NCI-H460 (cell line): Measurements from ENCODE around the gene LTBP1. TPM values are rescaled to one million over a fixed set of nuclear protein-coding genes. Genes with fewer than 3 reads are reported as not detected.

ENCODE experiments used
- DNase-seq: peaks from one replicate; pipeline ENCODE4 v3.0.0-alpha.2; 2016; ENCODE audit warnings: low read depth; ENCODE audit errors: extremely low read depth
- total RNA-seq: library from RNA; depleted of rRNA; stranded (reverse); fragments of >200 nt; shearing (Covaris generic); gene quantifications from 2 replicates; pipeline ENCODE4 v1.2.3, GENCODE V29; 2014

LTBP1 gene
- total RNA-seq, 1 experiment from 2014 or later = 1.2 TPM

DNA sequence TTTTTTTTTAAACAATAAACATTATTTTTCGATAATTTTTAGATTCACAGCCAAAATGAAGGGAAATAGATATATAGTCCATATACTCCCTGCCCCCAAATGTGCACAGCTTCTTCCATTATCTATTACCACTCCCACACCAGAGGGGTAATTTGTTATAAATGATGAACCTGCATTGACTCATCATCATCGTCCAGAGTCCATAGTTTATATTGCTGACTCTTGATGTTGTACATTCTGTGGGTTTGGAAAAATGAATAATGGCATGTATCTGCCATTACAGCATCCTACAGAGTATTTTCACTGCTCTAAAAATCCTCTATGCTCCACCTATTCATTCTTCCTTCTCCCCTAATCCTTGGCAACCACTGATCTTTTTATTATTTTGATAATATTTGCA, 121.5 kb downstream of the LTBP1 start:
- no peak for DNase-seq

DNA sequence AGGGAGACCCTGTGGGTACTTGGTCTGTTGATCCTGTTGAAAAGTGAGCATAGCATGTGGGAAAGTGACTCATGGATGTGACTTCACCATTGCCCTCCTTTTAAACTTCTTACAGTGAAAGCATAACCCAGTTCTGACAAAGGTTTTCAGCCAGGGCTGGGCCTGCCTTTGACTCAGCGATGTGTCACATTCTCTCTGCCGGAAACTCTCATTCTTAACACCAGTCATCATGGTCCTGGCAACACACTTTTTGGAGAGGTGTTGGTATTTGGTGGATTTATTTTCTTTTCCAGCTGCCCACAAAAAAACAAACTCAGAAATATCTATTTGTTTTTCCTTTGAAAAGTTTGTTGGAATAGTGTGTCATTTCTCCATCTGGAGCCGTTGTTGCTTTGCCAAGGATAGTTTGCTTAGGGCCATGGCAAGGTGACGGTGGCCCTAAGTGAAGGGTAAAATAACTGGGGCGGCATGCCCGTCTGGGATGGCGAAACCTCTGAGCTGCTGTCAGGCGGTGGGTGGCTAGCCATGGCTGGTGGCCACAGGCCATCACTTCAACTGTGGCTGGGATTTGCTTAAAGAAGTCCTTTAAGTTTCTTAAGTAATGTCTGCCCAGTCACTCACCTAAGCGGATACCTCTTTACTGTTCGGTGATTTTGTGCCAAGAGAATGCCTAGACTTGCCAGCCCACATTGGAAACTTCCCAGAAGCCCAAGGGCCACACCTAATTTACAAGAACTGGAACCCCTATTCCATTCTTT, 123.3 kb downstream of the LTBP1 start:
- peak; percentile 90 for DNase-seq

DNA sequence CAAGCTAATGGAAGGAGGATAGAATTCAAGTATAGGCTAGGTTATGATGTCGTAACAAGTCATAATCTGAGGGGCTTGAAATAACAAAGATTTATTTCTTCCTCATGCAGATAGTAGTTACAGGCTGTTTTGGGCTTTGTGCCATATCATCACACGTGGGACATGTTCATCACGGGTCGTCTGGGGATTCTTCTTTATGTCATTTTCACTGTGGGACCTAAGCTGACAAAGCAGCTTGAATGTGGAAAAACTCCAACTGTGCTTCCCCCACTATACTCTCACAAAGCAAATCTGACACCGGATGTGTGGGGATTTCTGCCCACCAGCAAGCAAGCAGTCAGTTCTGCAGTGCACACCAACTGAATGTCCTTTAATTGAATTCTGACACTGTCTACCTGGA, 124.8 kb downstream of the LTBP1 start:
- DNase-seq = no peak

DNA sequence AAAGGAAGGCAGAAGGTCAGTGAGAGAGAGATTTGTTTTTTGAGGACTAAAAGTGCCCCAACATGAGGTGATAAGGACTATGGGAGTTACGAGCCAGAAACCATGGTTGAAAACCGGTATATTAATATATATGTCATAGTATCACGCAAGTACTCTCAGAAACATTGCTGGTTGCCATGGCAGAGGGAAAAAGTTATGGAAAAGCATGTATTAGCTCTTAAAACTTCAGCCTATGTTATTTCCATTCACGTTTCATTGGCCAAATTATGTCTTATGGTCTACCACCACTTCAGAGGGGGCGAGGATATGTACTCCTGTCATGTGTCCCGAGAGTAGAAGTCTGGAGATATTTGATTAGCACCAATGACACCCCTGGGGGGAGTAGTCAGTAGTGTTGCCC, 125.9 kb downstream of the LTBP1 start:
- no peak for DNase-seq

DNA sequence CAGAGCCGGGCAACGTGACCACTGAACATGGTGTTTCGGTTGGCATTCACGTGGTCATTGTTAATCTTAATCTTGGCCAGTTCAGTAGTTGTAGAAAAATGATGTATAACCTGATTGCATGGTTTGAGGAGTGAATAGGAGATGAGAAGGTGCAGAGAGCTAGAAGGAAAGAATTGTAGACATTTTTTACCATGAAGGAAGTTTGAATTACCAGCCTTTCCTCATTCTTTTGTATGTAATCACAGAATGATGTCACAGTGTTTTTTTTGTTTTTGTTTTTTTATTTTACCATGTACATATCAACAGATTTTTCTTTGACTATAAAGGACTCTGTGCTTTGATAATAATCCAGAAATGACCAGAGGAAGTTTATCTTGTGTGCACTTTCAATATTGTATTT, 126.3 kb downstream of the LTBP1 start:
- no peak for DNase-seq

DNA sequence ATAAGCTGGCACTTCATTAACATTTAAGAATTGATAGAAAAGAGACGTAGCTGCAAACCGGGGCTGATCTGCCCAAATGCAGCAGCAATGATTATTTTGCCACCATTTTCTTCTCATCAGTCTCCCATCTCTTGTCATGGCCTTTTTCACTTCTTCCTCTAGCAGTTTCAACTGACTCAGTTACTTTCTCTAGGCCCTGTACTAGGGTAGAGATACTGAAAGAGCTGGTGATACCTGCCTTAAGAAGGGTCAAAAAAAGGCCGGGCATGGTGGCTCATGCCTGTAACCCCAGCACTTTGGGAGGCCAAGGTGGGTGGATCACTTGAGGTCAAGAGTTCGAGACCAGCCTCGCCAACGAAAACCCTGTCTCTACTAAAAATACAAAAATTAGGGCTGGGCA, 127.4 kb downstream of the LTBP1 start:
- no peak for DNase-seq

DNA sequence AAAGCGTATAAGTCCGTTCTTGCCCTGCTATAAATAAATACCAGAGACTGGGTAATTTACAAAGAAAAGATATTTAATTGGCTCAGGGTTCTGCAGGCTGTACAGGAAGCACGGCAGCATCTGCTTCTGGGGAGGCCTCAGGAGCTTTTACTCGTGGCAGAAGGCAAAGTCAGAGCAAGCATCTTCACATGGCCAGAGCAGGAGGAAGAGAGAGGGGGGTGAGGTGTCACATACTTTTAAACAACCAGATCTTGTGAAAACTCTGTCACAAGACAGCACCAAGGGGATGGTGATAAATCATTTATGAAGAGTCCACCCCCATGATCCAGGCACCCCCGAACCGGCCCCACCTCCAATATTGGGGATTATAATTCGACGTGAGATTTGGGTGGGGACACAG, 130.6 kb downstream of the LTBP1 start:
- DNase-seq = no peak

DNA sequence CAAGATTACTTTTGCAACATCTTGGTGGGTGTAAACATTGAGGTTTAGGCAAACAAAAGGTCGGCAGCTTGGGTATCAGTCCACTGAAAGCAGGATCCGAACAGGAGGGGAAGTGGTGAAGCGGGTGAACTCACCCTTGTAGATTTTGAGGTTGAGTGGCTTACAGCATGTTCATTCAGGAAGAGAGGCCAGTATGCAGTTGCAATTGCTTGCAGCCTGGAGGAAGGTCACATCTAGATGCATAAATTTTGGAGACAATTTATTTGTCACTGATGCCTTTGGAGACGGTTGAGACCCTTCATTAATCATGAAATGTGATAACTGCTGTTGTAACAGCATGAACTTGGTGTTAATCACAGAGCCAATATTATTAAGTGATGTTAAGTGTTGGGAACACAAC, 131.1 kb downstream of the LTBP1 start:
- no peak for DNase-seq

DNA sequence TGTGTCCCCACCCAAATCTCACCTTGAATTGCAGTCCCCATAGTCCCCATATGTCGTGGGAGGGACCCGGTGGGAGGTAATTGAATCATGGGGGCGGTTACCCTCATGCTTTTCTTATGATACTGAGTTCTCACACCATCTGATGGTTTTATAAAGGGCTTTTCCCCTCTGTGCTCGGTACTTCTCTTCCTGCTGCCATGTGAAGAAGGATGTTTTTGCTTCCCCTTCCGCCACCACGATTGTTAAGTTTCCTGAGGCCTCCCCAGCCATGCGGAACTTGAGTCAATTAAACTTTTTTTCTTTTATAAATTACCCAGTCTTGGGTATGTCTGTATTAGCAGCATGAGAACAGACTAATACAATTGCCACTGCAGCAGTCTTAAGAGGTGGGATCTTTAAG, 134.9 kb downstream of the LTBP1 start:
- no peak for DNase-seq

DNA sequence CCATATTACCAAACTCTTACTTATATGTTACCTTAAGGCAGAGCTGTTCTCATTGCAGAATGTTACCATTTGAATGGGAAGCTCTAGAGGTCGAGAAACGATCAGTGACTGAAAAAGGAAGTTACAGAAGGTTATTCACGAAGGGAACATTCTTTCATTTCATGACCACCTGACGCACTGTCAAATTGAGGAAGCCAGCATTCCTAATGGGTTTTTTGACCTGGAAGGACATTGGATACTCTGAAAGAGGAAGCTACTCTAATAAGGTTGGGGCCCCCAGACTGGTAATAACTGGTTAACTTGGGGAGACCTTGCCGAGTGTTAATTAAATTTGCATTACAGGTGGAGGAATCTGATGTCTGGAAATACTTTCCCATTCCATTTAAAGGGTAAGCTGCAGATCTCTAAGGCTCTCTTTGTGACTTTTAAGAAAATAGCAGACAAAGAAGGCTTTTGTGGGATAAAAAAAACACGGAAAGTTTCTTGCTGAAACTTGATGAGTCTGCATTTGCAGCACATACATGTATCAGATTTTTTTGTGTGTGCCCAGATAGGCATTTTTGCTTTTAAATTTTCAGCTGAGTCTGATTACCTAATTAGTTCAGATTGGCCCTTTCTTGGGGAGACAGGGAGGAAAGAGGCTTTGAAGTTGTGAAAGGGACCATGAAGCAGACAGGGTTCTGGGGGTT, 137.1 kb downstream of the LTBP1 start:
- DNase-seq = no peak

DNA sequence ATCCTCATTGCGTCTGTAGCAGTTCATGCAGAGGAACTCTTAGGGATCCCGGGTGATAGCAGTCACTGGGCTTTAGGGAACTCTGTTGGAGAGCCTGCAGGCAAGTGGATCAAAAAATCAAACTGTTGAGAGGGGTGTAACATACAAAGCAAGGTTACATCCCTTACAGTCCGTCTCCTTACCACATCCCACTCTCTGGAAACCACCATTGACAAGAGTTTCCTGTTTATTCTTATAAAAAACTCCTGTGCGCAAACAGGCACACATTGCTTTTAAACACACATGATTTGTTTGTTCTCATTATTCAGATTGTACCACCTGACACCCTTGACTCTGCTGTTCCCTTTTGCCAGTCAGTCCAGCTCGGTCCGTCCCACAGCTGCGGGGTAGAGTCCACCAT, 137.7 kb downstream of the LTBP1 start:
- DNase-seq = no peak

DNA sequence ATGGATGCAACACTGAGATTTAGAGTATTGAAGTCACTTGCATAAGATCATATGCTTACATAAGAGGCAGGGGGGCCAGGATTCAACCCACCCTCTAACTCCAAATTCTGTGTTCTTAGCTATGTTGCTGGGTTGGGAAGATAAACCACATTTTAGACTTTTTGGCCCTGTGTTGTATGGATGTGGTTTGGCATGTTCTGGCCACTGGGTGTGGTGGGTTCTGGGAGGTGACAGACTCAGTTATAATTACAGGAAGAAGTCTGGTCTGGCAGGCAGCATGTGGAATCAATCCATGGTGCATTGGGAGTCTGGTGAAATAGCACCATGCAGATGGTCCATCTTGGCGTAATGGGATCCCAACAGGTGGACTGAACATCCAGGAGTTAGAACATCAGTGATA, 138.9 kb downstream of the LTBP1 start:
- DNase-seq = no peak

DNA sequence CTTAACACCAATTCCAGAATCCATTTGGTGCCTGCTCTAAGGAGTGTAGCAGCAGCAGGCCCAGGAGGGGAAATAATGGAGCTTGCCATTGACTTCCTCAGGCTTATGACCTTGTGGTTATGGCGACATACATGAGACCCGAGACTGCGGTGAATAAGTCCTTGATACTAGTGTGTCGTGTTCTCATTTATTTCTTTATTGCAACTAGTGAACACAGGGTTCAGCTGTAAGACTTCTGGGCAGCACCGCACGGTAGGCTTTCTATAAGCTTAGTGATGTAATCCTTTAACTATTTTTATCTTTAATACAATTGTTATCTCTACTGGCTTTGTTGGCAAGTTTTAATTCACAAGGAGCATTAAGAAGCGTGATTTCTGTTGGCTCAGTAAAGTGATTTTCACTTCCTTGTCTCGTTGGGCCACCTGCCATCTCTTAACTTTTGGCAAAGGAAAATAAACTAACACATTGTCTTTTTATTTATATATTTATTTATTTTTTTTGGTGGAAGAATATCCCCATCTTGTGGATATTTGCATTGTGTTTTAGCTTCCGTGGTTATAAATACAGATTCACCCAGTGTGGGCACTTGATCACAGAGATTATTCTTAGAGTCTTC, 139.8 kb downstream of the LTBP1 start:
- no peak for DNase-seq

DNA sequence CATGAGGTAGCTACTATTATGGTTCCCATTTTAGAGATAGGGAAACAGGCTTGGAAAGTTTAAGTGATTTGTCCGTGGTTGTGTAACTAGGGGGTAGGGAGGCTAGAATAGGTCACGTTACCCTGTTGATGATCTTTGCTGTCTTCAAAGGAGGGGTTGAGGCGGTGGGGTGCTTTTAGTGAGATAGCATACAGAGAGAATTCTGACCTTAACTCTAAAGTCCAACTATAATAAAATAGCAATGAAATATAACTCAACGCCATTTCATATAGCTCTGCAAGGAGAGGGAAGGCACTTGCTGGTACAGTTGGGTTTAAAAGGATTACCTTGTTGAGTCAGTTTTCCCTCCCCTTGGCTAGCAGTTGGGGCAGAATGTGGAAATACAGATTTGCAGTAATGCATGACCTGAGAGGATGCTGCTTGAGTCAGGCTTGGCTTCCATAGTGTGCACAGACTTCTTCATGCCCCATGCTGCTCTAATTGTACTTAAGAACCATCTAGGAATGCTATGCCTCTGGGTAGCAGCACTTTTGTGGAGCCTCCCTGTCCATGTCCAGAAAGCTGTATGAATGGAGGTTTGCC, 143.9 kb downstream of the LTBP1 start:
- no peak for DNase-seq

DNA sequence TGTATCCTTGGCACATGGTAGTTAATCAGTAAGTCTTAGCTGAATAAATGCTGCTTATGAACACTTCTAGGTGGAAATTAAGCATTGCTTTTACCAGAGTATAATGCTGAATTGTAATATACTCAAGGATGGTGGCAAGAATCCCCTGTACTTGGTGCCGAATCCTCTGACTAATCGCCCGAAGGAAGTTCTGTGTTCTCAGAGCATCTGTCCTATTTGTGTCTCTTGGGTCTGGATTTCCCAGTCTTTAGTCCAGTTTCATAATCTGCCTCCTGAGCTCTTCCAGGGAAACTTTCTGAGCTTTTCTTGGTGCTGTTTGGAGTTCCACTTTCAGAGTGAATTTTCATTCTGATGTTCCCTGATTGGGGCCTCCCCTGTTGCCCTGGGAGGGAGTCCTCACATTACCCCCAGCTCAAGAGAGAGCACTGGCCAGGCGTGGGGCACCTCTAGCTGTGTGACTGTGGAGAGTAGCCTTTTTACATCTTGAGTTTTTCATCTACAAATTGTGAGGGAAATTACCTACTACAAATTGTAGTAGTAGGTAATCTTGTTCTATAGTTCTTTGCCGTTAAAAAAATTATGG, 144.9 kb downstream of the LTBP1 start:
- no peak for DNase-seq

DNA sequence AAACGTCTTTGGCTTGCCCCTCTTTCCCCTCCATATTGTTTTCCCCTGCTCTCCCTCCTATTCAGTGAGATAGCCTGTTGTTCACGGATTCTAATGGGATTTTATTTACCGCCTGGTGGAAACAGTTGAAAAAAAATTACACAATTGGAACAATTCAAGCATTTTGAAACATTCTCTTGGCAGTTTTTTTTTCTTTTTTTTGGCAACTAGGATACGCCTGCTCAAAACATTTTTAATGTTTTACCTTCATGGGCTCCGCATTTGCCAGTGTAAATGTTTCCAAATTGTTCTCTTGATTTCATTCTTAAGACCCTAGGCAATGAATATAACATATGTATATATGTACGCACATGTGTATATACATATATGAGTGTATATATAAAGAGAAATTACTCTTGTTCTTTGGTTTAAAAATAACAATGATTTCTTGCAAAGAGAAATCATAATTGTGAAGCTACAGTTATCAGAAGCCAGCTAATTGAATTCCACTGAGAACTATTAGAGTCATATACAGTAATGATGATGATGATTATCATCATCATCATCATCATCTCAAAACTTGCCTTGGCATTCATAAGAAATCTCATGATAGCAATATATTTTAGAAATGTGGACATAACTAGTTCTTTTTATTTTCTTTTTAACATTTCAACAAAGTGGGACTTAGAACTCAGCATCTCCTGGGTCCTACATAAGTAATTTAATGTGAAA, 146.7 kb downstream of the LTBP1 start:
- DNase-seq = no peak

DNA sequence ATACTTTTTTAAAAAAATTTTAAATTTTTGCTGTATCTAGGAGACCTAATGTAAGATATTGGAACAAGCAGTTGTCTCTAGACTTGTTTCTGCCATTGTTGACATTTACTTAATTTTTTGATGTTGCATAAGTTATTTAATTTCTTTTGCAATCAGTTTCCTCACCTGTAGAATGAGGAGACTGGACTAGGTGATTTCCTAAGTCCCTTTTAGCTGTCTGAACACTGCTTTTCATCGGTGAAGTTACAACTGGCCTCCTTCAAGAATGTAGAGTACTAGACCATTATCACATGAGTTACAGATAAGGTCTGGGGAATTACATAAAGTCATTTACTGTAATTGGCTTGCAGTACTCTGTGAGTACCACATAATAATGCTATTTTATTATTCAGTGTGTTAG, 147.6 kb downstream of the LTBP1 start:
- DNase-seq = no peak

DNA sequence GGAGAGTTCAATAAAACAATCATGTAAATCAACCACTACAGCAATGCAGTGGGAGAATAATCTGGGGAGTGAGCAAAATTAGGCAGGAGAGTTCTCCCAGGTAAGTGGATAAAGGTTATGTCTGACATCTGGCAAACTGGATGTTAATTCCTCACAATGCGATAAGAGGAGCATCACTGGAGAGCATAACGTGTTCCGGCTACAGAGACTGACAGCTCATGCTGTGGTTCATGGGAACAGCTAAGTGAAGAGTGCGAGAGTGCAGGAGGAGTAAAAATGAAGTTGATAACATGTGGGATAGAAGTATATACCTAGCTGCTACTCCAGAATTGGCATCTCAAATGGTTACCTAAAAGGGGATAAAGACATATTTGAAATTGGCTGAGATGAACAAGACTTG, 153.2 kb downstream of the LTBP1 start:
- no peak for DNase-seq

DNA sequence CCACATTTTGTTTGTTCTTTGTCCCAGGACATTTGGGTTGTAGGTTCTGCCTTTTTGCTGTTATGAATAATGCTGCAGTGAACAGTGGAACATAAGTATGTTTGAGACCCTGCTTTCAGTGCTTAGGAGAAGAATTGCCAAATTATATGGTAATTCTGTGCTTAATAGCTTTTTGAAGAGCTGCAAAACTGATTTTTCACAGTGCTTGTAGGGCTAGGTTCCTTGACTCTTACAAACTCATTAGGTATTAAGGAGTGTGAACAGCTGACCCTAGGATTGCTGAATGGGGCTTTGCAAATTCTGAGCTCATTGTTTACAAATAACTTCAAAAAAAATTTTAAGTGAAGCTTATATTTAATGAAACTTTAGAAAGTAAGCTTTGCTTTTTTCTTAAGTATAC, 154.2 kb downstream of the LTBP1 start:
- no peak for DNase-seq

DNA sequence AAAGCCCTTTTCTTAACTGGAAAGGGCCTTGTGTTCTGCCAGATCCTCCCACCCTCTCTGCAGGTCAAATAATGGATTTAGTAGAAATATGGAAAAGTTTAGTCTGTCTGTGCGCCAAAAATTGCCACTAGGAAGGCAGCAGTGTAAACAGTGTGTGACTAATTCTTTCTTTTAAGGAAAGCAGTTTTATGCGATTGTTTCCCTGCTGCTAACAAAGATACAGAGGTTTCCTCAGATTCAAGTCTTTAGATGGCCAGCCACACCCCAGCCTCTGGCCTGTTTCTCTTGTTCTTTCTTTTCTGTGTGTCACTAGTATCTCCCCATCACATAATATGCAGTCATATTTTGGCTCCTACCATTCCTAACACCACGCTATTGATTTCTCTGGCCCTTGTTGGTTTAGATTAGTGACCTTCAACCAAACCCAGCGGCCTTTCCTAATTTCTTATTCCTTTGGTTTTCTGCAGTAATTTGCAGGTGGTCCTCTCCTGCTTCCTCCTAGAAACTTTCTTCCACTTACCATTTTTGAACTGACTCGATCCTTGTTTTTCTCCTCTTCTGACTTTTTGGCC, 157.4 kb downstream of the LTBP1 start:
- no peak for DNase-seq
